Right ventricle myocardium superior (tissue), 1 donor: Measurements from ENCODE around the gene OPN3. TPM values are rescaled to one million over a fixed set of nuclear protein-coding genes. Genes with fewer than 3 reads are reported as not detected.

Source experiments
- ATAC-seq: fragments of 200-7000 bp; cut with Tn5 transposase; one replicate; pipeline ENCODE4 v1.9.1; 2020; ENCODE audit warnings: mild to moderate bottlenecking; ENCODE audit not compliant: poor library complexity
- DNase-seq: peaks from one replicate; pipeline ENCODE4 v3.0.0-alpha.2; 2020
- intact Hi-C: fragments of 100-400 bp; cut with DNase I; formaldehyde crosslinking; loops from one replicate; pipeline ENCODE4 v1.11.2; 2022
- total RNA-seq: library from RNA; stranded (reverse); fragmentation: NEBNext Ultra II Directional; extraction: Animal tissue kit (Norgen Biotek cat#: 25700); gene quantifications from one replicate; pipeline ENCODE4 v1.2.1, GENCODE V29; 2021
- donor health status: DM: no; HTN: yes; CAD: no; lungs with severe emphysema.

The OPN3 gene
- total RNA-seq, 1 donor from 2014 or later, result 5.2 TPM

- DNase-seq (no peak), ATAC-seq (no peak)
- intact Hi-C loops, result no loop called here
Observed at GRCh38 chr1:241648159-241648558, 8.0 kb upstream of the OPN3 start.

GRCh38 chr1:241647658-241648057, 7.5 kb upstream of the OPN3 start:
- intact Hi-C loops, result no loop called here
- DNase-seq (no peak), ATAC-seq (no peak)

GRCh38 chr1:241646201-241646600, 6.0 kb upstream of the OPN3 start:
- ATAC-seq (no peak), DNase-seq (no peak)
- intact Hi-C loops, result no loop called here

- ATAC-seq (no peak), DNase-seq (no peak)
- intact Hi-C loops, result no loop called here
Observed at GRCh38 chr1:241645199-241645598, 5.0 kb upstream of the OPN3 start.

GRCh38 chr1:241644259-241644658, 4.1 kb upstream of the OPN3 start:
- DNase-seq, result no peak
- no peak for ATAC-seq
- intact Hi-C loops, result no loop called here

GRCh38 chr1:241642593-241642944, 2.4 kb upstream of the OPN3 start:
- intact Hi-C loops, result no loop called here
- DNase-seq (no peak), ATAC-seq (no peak)

- no peak for ATAC-seq
- intact Hi-C loops, result no loop called here
- DNase-seq, result no peak
Observed at GRCh38 chr1:241641773-241642592, 1.8 kb upstream of the OPN3 start.

- intact Hi-C loops, result no loop called here
- ATAC-seq (no peak), DNase-seq (no peak)
Observed at GRCh38 chr1:241640867-241641622, 876 bp upstream of the OPN3 start.

GRCh38 chr1:241639623-241640148, 483 bp downstream of the OPN3 start:
- intact Hi-C loops, result no loop called here
- DNase-seq (peak; percentile 50), ATAC-seq (peak; percentile 24)

GRCh38 chr1:241638909-241639622, 1.1 kb downstream of the OPN3 start:
- no peak for DNase-seq
- intact Hi-C loops, result no loop called here
- no peak for ATAC-seq

GRCh38 chr1:241638099-241638682, 2.0 kb downstream of the OPN3 start:
- no peak for ATAC-seq
- no peak for DNase-seq
- intact Hi-C loops, result no loop called here

- DNase-seq (no peak), ATAC-seq (no peak)
- intact Hi-C loops, result no loop called here
Observed at GRCh38 chr1:241637604-241638003, 2.6 kb downstream of the OPN3 start.

GRCh38 chr1:241637046-241637590, 3.1 kb downstream of the OPN3 start:
- intact Hi-C loops, result no loop called here
- DNase-seq (no peak), ATAC-seq (no peak)

GRCh38 chr1:241636291-241636690, 3.9 kb downstream of the OPN3 start:
- intact Hi-C loops, result no loop called here
- DNase-seq (no peak), ATAC-seq (no peak)

GRCh38 chr1:241635556-241636152, 4.5 kb downstream of the OPN3 start:
- no peak for ATAC-seq
- intact Hi-C loops, result no loop called here
- no peak for DNase-seq

GRCh38 chr1:241632987-241633386, 7.2 kb downstream of the OPN3 start:
- ATAC-seq (no peak), DNase-seq (no peak)
- intact Hi-C loops, result no loop called here

GRCh38 chr1:241631674-241632073, 8.5 kb downstream of the OPN3 start:
- ATAC-seq, result no peak
- DNase-seq, result no peak
- intact Hi-C loops, result no loop called here

GRCh38 chr1:241630899-241631298, 9.3 kb downstream of the OPN3 start:
- DNase-seq (no peak), ATAC-seq (no peak)
- intact Hi-C loops, result no loop called here
